ENCODE results near the gene ZHX3.

Gene ZHX3

DNA sequence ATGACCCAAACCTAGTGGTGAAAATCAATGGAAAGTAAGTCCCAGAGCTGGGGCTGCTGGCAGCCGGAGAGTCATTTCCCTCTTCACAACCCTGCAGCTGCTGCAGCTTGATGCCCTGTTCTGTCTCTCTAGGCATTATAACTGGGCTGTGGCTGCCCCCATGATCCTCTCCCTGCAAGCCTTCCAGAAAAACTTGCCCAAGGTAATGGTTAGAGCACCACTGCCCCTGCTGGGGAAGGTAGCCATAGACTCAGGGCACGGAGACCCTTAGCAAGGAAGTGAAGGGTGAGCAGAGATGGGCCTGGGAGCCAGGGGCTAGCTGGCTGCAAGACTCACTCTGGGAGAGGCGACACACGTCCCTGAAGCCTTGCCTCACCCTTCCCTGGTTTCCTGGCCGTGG is 35.1 kb upstream of the ZHX3 start:
- no peak for DNase-seq

- no peak for DNase-seq
Observed at GRCh38 chr20:41352106-41352505, 34.6 kb upstream of the ZHX3 start.

GRCh38 chr20:41350408-41350962 is 33.0 kb upstream of the ZHX3 start:
- DNase-seq, result no peak

- DNase-seq, result no peak
Observed at GRCh38 chr20:41349943-41350342, 32.4 kb upstream of the ZHX3 start.

- DNase-seq, result no peak
Observed at GRCh38 chr20:41349266-41349665, 31.7 kb upstream of the ZHX3 start.

GRCh38 chr20:41348430-41349172 is 31.1 kb upstream of the ZHX3 start:
- no peak for DNase-seq

GRCh38 chr20:41347523-41348429 is 30.2 kb upstream of the ZHX3 start:
- DNase-seq, result no peak

DNA sequence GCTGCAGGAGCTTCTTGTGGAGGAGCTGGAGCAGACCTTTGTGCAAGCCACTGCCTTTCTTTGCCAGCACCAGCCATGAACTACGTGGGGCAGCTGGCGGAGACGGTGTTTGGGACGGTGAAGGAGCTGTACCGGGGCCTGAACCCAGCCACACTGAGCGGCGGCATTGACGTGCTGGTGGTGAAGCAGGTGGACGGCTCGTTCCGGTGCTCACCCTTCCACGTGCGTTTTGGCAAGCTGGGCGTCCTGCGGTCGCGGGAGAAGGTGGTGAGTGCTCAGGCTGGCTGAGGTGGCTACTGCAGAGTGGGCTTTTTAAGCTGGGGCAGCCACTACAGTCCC is 28.2 kb upstream of the ZHX3 start:
- no peak for DNase-seq

GRCh38 chr20:41344938-41345728 is 27.6 kb upstream of the ZHX3 start:
- DNase-seq, result no peak

DNA sequence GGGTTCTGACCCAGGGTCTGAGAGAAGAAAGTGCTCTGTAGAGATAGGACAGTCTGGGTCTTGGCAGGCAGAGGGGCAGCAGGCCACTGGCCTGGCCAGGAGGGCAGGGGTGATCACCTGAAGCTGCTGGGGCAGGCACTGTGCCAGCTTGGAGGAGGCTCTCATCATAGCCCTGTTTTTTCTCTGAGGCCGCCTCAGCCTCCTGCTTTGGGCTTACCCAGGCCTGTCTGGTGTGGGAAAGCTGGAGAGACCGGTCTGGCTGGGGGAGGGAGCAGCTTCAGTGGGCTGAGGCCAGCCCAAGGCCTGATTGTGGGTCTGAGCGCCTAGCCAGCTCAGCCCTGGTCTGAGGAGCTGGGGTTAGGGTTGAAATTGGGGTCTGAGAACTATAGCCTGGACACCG is 26.9 kb upstream of the ZHX3 start:
- no peak for DNase-seq

- no peak for DNase-seq
Observed at GRCh38 chr20:41342474-41343464, 25.2 kb upstream of the ZHX3 start.

DNA sequence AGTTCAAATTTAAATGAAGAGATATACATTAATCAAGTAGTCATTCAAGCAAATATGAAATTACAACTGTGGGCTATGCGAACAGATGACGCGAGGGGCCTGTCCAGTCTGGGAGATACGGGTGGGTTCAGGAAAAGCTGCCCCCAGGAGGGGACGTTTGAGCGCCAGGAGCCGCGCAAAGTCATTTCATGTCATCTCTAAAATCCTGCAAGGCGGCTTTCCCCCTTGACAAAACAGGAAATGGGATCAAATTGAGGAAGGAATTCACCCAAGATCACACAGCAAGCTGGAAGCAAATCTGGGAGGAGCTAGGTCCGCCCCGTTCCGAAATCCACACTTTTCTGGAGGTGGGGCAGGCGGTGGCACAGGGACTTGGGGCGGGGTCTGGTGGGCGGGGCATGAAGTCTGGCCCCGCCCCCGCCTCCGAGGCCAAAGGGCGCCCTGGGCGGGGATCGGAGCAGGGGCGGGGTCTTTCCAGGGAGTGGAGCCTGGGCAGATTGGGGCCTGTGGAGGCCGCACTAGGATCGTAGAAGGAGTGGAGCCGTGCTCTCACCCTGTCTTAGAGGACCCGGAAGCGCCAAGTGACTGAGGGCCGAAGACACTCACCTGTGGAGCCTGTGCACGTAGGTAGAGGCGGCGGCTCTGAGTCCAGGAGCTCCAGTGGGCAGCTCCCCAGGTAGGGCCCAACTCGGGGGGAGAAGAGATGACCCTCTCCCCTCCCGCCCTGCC is 23.0 kb upstream of the ZHX3 start, which contains the start of gene LPIN3:
LPIN3 (plus strand) TSS at position 495 of the 729 bp plus-strand sequence. CDS start 4,983 bp downstream, outside the sequence.
- peak; percentile 44 to 50 for DNase-seq

DNA sequence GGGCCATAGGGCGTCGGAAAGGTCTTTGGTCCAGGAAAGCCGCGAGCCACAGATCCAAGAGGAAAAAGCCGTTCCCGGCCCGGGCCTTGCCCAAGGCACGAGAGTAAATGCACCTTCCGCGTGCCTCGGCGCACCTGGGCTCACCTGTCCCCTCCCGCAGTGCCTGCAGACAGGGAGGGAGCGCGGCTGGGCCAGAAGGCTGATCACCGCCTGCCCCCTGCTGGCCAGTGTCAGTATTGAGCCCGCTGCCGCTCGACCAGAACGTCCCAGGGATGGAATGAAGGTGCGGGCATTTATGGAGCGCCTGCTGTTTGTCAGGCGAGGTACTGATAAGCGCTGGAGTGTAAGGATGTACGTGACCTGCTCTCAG is 22.4 kb upstream of the ZHX3 start:
- DNase-seq, result peak; percentile 80 to 86

- no peak for DNase-seq
Observed at GRCh38 chr20:41336711-41337492, 19.4 kb upstream of the ZHX3 start.

- DNase-seq, result no peak
Observed at GRCh38 chr20:41335591-41335990, 18.1 kb upstream of the ZHX3 start.

GRCh38 chr20:41334443-41335421 is 17.2 kb upstream of the ZHX3 start:
- DNase-seq, result no peak

- DNase-seq, result no peak
Observed at GRCh38 chr20:41334036-41334435, 16.5 kb upstream of the ZHX3 start.

GRCh38 chr20:41331731-41332130 is 14.2 kb upstream of the ZHX3 start:
- no peak for DNase-seq

DNA sequence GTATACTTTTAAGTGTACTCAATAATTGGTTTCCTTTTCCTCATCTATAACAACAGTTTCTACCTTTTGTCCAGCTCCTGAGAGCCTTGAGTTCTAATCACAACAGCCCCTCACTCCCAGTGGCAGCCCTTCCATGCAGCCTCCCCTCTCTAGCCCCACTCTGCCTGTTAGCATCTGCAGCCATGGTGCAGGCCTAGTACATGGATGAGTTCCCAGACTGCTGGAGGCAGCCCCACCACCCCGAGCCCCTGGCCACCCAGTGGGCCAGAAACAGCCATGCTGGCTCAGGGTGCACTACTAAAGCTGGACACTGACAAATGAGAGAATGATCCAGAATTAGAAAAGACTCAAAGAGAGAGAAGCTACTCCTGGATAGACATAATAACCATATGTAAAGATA is 13.4 kb upstream of the ZHX3 start:
- no peak for DNase-seq
